Measurements from ENCODE around the gene INHA. TPM values are rescaled to one million over a fixed set of nuclear protein-coding genes. Genes with fewer than 3 reads are reported as not detected.
A peak's percentile ranks its signal among the peaks of the same experiment; 100 is the strongest.

Gene INHA
- polyA plus RNA-seq, 1 of the 3 experiments (the other 2 are of a cell fraction) = 1.2 TPM

DNA sequence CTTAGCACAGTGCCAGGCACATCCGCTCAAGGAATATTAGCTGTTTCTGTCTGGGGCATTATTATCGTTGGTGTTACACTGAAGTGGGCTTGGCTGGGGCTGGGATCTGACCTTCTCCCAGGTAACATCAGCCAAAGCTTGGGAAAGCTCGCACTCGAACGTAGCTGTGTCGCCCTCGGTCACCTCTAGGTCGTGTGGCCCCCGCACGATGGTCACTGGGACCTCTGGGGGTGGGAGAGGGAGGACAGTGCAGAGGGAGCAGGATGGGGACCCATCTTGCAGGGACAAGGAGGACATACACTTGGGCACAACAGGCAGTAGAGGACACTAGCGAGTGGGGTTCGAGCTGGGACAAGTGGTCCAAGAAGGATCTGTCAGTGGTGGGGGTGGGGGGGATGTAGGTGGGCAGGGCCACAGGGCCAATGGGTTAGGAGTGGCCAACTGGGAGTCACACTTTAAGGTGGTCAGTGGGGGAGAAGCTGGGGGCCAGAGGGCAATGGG lies 18.6 kb upstream of the INHA start:
- Histone ChIP-seq H3K27ac (ENCODE audit: low read depth in 2 of 2, low read length in 1 of 2) (no peak overlapping the region), H3K9me3 (no peaks in the 10 kb centered on the region), H3K9ac (no peak overlapping the region), H3K79me2 (ENCODE audit: insufficient read depth) (no peaks in the 10 kb centered on the region), H3K36me3 (replicated peaks in 1 of 2; ENCODE audit: control insufficient read depth in 1 of 2, insufficient read depth in 2 of 2, low read length in 1 of 2) (no peaks in the 10 kb centered on the region), H3K4me3 (ENCODE audit: low read depth in 2 of 2, low read length in 1 of 2) (0 out of 4 replicates have a peak overlapping the region, but pooled peaks of 1 of the 2 experiments have one; percentile 74), H3K9me2 (no peaks in the 10 kb centered on the region), H3K27me3 (ENCODE audit: insufficient read depth) (no peaks in the 10 kb centered on the region), H3F3A (replicated peaks; ENCODE audit: insufficient read depth) (no peaks in the 10 kb centered on the region), H3K4me1 (ENCODE audit: control insufficient read depth in 1 of 2, insufficient read depth in 2 of 2, low read depth in 1 of 2, low read length in 1 of 2) (peaks cover 0 to 22% of the 10 kb centered on the region in 2 experiments; a peak in 1 of 4 replicates), H4K20me1 (ENCODE audit: insufficient read depth) (no peaks in the 10 kb centered on the region), H2AFZ (ENCODE audit: low read depth) (no peak overlapping the region), H3K4me2 (0 out of 2 replicates have a peak overlapping the region, but pooled peaks have one; percentile 98)
- DNase-seq = no peak
- WGBS (ENCODE audit: low lambda C conversion rate) = 86% methylated on average over 10 of the region's 12 CpGs
- ChIA-PET POLR2A (interaction anchor here (1.9 to 2.9 kb wide), 2 partner anchors 10 to 18 kb away, joined by 12 to 25 read pairs; partner anchors contain the start of genes CHPF, INHA, OBSL1 and TMEM198), CTCF (interaction anchor here (0.9 to 3.9 kb wide), 6 partner anchors 9 to 151 kb away, joined by 3 to 36 read pairs (median 6); partner anchors contain the start of genes CHPF and TMEM198)
- TF ChIP-seq JUND (IDR thresholded peaks at IDR 0.05) (no peak), RXRA (IDR thresholded peaks at IDR 0.05; ENCODE audit: borderline replicate concordance, low read depth) (no peak), POLR2AphosphoS5 (IDR thresholded peaks at IDR 0.05; ENCODE audit: low read depth, low read length) (no peak), CHD2 (IDR thresholded peaks at IDR 0.05; ENCODE audit: low read length, partially characterized antibody) (no peak), TCF12 (IDR thresholded peaks at IDR 0.05) (no peak), NRF1 (IDR thresholded peaks at IDR 0.05; ENCODE audit: low read depth, low read length) (no peak), ELF1 (IDR thresholded peaks at IDR 0.05) (no peak), GATA2 (CRISPR knock-in tag; IDR thresholded peaks at IDR 0.05) (no peak), EP300 (IDR thresholded peaks at IDR 0.05; ENCODE audit: borderline replicate concordance in 1 of 2, low read depth in 1 of 2, low read length in 1 of 2) (no peak), RAD21 (IDR thresholded peaks at IDR 0.05; ENCODE audit: low read length) (no peak), FOXJ3 (CRISPR knock-in tag; IDR thresholded peaks at IDR 0.05) (no peak), FOSL2 (IDR thresholded peaks at IDR 0.05; ENCODE audit: borderline replicate concordance, low read depth) (no peak)
- TF ChIP-seq, protein P1, sequence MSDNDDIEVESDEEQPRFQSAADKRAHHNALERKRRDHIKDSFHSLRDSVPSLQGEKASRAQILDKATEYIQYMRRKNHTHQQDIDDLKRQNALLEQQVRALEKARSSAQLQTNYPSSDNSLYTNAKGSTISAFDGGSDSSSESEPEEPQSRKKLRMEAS (IDR thresholded peaks at IDR 0.05; ENCODE audit: low read depth) = no peak
- TF ChIP-seq, protein P2, sequence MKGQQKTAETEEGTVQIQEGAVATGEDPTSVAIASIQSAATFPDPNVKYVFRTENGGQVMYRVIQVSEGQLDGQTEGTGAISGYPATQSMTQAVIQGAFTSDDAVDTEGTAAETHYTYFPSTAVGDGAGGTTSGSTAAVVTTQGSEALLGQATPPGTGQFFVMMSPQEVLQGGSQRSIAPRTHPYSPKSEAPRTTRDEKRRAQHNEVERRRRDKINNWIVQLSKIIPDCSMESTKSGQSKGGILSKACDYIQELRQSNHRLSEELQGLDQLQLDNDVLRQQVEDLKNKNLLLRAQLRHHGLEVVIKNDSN (IDR thresholded peaks at IDR 0.05; ENCODE audit: borderline replicate concordance, low read depth) = no peak
- TF ChIP-seq, protein P3, sequence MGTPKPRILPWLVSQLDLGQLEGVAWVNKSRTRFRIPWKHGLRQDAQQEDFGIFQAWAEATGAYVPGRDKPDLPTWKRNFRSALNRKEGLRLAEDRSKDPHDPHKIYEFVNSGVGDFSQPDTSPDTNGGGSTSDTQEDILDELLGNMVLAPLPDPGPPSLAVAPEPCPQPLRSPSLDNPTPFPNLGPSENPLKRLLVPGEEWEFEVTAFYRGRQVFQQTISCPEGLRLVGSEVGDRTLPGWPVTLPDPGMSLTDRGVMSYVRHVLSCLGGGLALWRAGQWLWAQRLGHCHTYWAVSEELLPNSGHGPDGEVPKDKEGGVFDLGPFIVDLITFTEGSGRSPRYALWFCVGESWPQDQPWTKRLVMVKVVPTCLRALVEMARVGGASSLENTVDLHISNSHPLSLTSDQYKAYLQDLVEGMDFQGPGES (IDR thresholded peaks at IDR 0.05; ENCODE audit: low read depth, low read length) = no peak
- TF ChIP-seq, protein P4, sequence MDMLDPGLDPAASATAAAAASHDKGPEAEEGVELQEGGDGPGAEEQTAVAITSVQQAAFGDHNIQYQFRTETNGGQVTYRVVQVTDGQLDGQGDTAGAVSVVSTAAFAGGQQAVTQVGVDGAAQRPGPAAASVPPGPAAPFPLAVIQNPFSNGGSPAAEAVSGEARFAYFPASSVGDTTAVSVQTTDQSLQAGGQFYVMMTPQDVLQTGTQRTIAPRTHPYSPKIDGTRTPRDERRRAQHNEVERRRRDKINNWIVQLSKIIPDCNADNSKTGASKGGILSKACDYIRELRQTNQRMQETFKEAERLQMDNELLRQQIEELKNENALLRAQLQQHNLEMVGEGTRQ (IDR thresholded peaks at IDR 0.05; ENCODE audit: borderline replicate concordance, low read depth, low read length) = no peak
